ENCODE results near the gene EMX2.

EMX2 gene

GRCh38 chr10:117547016-117547715 lies 4.6 kb downstream of the EMX2 start:
- no peak overlapping the region for H3K4me3 ChIP-seq (replicated peaks; ENCODE audit: low read depth, low read length)
- H3K27me3 ChIP-seq (replicated peaks; ENCODE audit: control insufficient read depth, insufficient read depth, low read length): peaks cover 7% of the 10 kb centered on the region
- TF ChIP-seq, protein P1, sequence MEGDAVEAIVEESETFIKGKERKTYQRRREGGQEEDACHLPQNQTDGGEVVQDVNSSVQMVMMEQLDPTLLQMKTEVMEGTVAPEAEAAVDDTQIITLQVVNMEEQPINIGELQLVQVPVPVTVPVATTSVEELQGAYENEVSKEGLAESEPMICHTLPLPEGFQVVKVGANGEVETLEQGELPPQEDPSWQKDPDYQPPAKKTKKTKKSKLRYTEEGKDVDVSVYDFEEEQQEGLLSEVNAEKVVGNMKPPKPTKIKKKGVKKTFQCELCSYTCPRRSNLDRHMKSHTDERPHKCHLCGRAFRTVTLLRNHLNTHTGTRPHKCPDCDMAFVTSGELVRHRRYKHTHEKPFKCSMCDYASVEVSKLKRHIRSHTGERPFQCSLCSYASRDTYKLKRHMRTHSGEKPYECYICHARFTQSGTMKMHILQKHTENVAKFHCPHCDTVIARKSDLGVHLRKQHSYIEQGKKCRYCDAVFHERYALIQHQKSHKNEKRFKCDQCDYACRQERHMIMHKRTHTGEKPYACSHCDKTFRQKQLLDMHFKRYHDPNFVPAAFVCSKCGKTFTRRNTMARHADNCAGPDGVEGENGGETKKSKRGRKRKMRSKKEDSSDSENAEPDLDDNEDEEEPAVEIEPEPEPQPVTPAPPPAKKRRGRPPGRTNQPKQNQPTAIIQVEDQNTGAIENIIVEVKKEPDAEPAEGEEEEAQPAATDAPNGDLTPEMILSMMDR (IDR thresholded peaks at IDR 0.05; ENCODE audit: insufficient read depth, low read length, poor library complexity, severe bottlenecking): no peak

DNA sequence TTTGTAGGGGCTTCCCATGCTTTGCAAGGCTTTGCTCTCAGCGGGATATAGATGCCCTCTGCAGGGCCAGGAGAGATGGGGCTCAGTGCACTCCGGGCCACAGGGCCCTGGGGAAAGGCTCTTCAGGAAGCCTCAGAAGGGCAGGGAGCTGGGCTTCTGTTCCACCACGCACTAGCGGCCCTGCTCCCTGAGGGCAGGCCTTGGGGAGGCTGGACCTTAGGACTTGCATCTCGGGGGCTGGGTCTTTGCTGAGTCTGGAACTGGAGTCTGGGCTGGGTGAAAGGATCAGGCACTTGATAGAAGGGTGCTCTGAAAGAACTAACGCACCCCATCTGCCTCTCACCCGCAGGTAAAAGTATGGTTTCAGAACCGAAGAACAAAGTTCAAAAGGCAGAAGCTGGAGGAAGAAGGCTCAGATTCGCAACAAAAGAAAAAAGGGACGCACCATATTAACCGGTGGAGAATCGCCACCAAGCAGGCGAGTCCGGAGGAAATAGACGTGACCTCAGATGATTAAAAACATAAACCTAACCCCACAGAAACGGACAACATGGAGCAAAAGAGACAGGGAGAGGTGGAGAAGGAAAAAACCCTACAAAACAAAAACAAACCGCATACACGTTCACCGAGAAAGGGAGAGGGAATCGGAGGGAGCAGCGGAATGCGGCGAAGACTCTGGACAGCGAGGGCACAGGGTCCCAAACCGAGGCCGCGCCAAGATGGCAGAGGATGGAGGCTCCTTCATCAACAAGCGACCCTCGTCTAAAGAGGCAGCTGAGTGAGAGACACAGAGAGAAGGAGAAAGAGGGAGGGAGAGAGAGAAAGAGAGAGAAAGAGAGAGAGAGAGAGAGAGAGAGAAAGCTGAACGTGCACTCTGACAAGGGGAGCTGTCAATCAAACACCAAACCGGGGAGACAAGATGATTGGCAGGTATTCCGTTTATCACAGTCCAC lies 5.4 kb downstream of the EMX2 start:
- Histone ChIP-seq H3K4me3 (replicated peaks; ENCODE audit: low read depth, low read length) (no peak overlapping the region), H3K27me3 (replicated peaks; ENCODE audit: control insufficient read depth, insufficient read depth, low read length) (peaks cover 7% of the 10 kb centered on the region), H3K36me3 (ENCODE audit: control insufficient read depth, insufficient read depth, low read length) (no peaks in the 10 kb centered on the region)
- DNase-seq (ENCODE audit: extremely low read depth, insufficient read length): no peak
- TF ChIP-seq, protein P1 (IDR thresholded peaks at IDR 0.05; ENCODE audit: insufficient read depth, low read length, poor library complexity, severe bottlenecking): no peak

More at GRCh38 chr10:117547016-117547715, 4.6 kb downstream of the EMX2 start:
- H3K36me3 ChIP-seq (ENCODE audit: control insufficient read depth, insufficient read depth, low read length): no peaks in the 10 kb centered on the region
- DNase-seq (ENCODE audit: extremely low read depth, insufficient read length): no peak

- DNase-seq (ENCODE audit: extremely low read depth, insufficient read length): no peak
- TF ChIP-seq, protein P1 (IDR thresholded peaks at IDR 0.05; ENCODE audit: insufficient read depth, low read length, poor library complexity, severe bottlenecking): no peak
- Histone ChIP-seq H3K36me3 (ENCODE audit: control insufficient read depth, insufficient read depth, low read length) (no peaks in the 10 kb centered on the region), H3K27me3 (replicated peaks; ENCODE audit: control insufficient read depth, insufficient read depth, low read length) (peaks cover 7% of the 10 kb centered on the region), H3K4me3 (replicated peaks; ENCODE audit: low read depth, low read length) (no peak overlapping the region)
Measured at GRCh38 chr10:117549100-117549585, 6.6 kb downstream of the EMX2 start.

- Histone ChIP-seq H3K27me3 (replicated peaks; ENCODE audit: control insufficient read depth, insufficient read depth, low read length) (peaks cover 7% of the 10 kb centered on the region), H3K4me3 (replicated peaks; ENCODE audit: low read depth, low read length) (no peak overlapping the region), H3K36me3 (ENCODE audit: control insufficient read depth, insufficient read depth, low read length) (no peaks in the 10 kb centered on the region)
- TF ChIP-seq, protein P1 (IDR thresholded peaks at IDR 0.05; ENCODE audit: insufficient read depth, low read length, poor library complexity, severe bottlenecking): no peak
- DNase-seq (ENCODE audit: extremely low read depth, insufficient read length): no peak
Measured at GRCh38 chr10:117550076-117550475, 7.5 kb downstream of the EMX2 start.

DNA sequence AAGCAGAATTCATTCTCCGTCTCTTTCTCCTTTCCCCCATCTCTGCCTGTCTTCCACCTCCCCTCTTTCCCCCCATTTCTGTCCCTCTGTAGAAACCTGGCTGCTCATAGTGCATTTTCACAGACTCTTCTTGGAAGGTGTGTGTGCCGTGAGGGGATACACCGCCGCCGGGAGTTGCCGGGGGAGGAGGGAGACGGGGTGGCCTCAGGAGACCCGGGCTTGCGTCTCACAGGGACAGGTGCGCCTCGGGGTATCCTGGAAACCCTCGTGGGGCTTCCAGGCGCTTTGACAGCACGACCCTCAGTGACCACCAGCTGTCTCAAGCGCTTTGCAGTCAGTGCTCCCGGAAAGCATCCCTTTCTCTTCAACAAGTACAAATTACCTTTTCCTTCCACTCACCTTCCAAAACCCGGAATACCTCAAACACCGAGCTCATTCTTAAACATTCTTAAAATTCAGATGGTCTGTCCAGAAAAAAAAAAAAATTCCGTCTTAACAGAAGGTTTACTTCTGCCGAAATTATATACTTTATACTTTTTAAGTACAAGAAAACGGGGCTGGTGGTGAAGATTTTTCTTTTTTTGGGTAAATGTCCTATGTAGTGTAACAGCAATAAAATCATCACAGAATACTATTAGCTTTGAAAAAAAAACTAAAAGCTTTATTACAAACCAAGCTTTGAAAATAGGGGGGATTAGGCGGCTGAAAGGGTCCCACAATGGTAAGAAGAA lies 8.2 kb downstream of the EMX2 start:
- Histone ChIP-seq H3K36me3 (ENCODE audit: control insufficient read depth, insufficient read depth, low read length) (no peaks in the 10 kb centered on the region), H3K27me3 (replicated peaks; ENCODE audit: control insufficient read depth, insufficient read depth, low read length) (peaks cover 7% of the 10 kb centered on the region), H3K4me3 (replicated peaks; ENCODE audit: low read depth, low read length) (no peak overlapping the region)
- TF ChIP-seq, protein P1 (IDR thresholded peaks at IDR 0.05; ENCODE audit: insufficient read depth, low read length, poor library complexity, severe bottlenecking): no peak
- no peak for DNase-seq (ENCODE audit: extremely low read depth, insufficient read length)

All from GM06990 (cell line).